ENCODE data around the gene CTF1.

- no peak for TF ChIP-seq POLR2A (IDR thresholded peaks at IDR 0.05)
- TF ChIP-seq CTCF (IDR thresholded peaks at IDR 0.05) = no peak
- no peak for TF ChIP-seq EP300 (IDR thresholded peaks at IDR 0.05)
Observed at GRCh38 chr16:30950516-30951065, 54.2 kb downstream of the CTF1 start.

All from tibial nerve (tissue), 4 donors.